ENCODE measurements around the gene IRF7. TPM values are rescaled to one million over a fixed set of nuclear protein-coding genes. Genes with fewer than 3 reads are reported as not detected.

IRF7 gene
- total RNA-seq, 5 donors from 2014 or later (not counting 1 experiment from before 2014, with no cell fraction given) = 58.9 to 128 (median 73.7) TPM

- whole genome bisulfite sequencing (ENCODE audit: insufficient coverage) = 93% methylated on average over 27 of the region's 33 CpGs
- peaks cover 0 to 64% of the 10 kb centered on the region in 2 experiments for H3K27me3 ChIP-seq (replicated peaks in 1 of 2; ENCODE audit: control insufficient read depth in 2 of 2, extremely low read depth in 1 of 2, insufficient read depth in 2 of 2, low read length in 1 of 2)
- CTCF ChIA-PET = no interaction called here
- H3K9me3 ChIP-seq = no peaks in the 10 kb centered on the region
- Mint-ChIP-seq H3K27me3 (peaks cover 22 to 33% of the 10 kb centered on the region in 2 donors), H3K9me3 (no peaks in the 10 kb centered on the region), H3K4me1 (peaks cover 19 to 21% (median 20%) of the 10 kb centered on the region in 3 donors), H3K36me3 (no peaks in the 10 kb centered on the region), H3K27ac (no peak within 1 kb of the TSS), H3K4me3 (no peak within 1 kb of the TSS)
- H3K27ac ChIP-seq (ENCODE audit: low read length) = no peak within 1 kb of the TSS
- ATAC-seq (replicated peaks in 1 of 4) (no peak), DNase-seq (no peak)
- H3K4me3 ChIP-seq (ENCODE audit: control insufficient read depth in 1 of 2, extremely low read depth in 1 of 2, low read length in 1 of 2) = no peak within 1 kb of the TSS
- no peaks in the 10 kb centered on the region for H3K36me3 ChIP-seq (ENCODE audit: control insufficient read depth in 2 of 2, extremely low read depth in 1 of 2, insufficient read depth in 1 of 2, low read length in 1 of 2)
- peaks cover 6 to 20% of the 10 kb centered on the region in 2 experiments for H3K4me1 ChIP-seq (ENCODE audit: control insufficient read depth in 1 of 2, extremely low read depth in 1 of 2, insufficient read depth in 2 of 2, low read length in 2 of 2)
- POLR2A ChIA-PET = no interaction called here
These were observed 9.2 kb upstream of the IRF7 start, which contains the start of gene CDHR5 for GRCh38 chr11:624705-625635. CDHR5 (minus strand) TSS chr11:624955; CDS start chr11:624902, 53 bp downstream.

- Mint-ChIP-seq H3K4me3 (no peak overlapping the region), H3K36me3 (no peaks in the 10 kb centered on the region), H3K27me3 (peaks cover 18 to 28% of the 10 kb centered on the region in 2 donors), H3K27ac (no peak overlapping the region), H3K9me3 (no peaks in the 10 kb centered on the region), H3K4me1 (peaks cover 14 to 16% (median 14%) of the 10 kb centered on the region in 3 donors)
- POLR2A ChIA-PET = no interaction called here
- CTCF ChIA-PET = no interaction called here
- H3K4me3 ChIP-seq (ENCODE audit: control insufficient read depth in 1 of 2, extremely low read depth in 1 of 2, low read length in 1 of 2) = no peak overlapping the region
- peaks cover 0 to 61% of the 10 kb centered on the region in 2 experiments for H3K27me3 ChIP-seq (replicated peaks in 1 of 2; ENCODE audit: control insufficient read depth in 2 of 2, extremely low read depth in 1 of 2, insufficient read depth in 2 of 2, low read length in 1 of 2)
- peaks cover 4 to 18% of the 10 kb centered on the region in 2 experiments for H3K4me1 ChIP-seq (ENCODE audit: control insufficient read depth in 1 of 2, extremely low read depth in 1 of 2, insufficient read depth in 2 of 2, low read length in 2 of 2)
- no peak for DNase-seq
- no peaks in the 10 kb centered on the region for H3K9me3 ChIP-seq
- no peak for ATAC-seq (replicated peaks in 1 of 4)
- no peak overlapping the region for H3K27ac ChIP-seq (ENCODE audit: low read length)
- H3K36me3 ChIP-seq (ENCODE audit: control insufficient read depth in 2 of 2, extremely low read depth in 1 of 2, insufficient read depth in 1 of 2, low read length in 1 of 2) = no peaks in the 10 kb centered on the region
- 88% methylated on average over 25 of the region's 25 CpGs for WGBS (ENCODE audit: insufficient coverage)
These were observed 8.4 kb upstream of the IRF7 start for GRCh38 chr11:623999-624704.

- Mint-ChIP-seq H3K36me3 (no peaks in the 10 kb centered on the region), H3K27ac (no peak overlapping the region), H3K4me1 (peaks cover 6 to 8% (median 7%) of the 10 kb centered on the region in 3 donors), H3K9me3 (no peaks in the 10 kb centered on the region), H3K27me3 (peaks cover 13 to 21% of the 10 kb centered on the region in 2 donors), H3K4me3 (no peak overlapping the region)
- ChIA-PET POLR2A (no interaction called here), CTCF (interaction anchor here in 1 of 2 donors (0.6 kb wide), 1 partner anchor 117 kb away, joined by 3 read pairs; no protein-coding TSS in a partner anchor)
- no peak for DNase-seq
- H3K27me3 ChIP-seq (replicated peaks in 1 of 2; ENCODE audit: control insufficient read depth in 2 of 2, extremely low read depth in 1 of 2, insufficient read depth in 2 of 2, low read length in 1 of 2) = peaks cover 0 to 59% of the 10 kb centered on the region in 2 experiments
- no peak overlapping the region for H3K4me3 ChIP-seq (ENCODE audit: control insufficient read depth in 1 of 2, extremely low read depth in 1 of 2, low read length in 1 of 2)
- no peaks in the 10 kb centered on the region for H3K9me3 ChIP-seq
- peaks cover 1 to 10% of the 10 kb centered on the region in 2 experiments for H3K4me1 ChIP-seq (ENCODE audit: control insufficient read depth in 1 of 2, extremely low read depth in 1 of 2, insufficient read depth in 2 of 2, low read length in 2 of 2)
- H3K36me3 ChIP-seq (ENCODE audit: control insufficient read depth in 2 of 2, extremely low read depth in 1 of 2, insufficient read depth in 1 of 2, low read length in 1 of 2) = no peaks in the 10 kb centered on the region
- no peak overlapping the region for H3K27ac ChIP-seq (ENCODE audit: low read length)
- ATAC-seq (replicated peaks in 1 of 4) = no peak
- WGBS (ENCODE audit: insufficient coverage) = 88% methylated on average over 7 of the region's 15 CpGs
These were observed 7.7 kb upstream of the IRF7 start for GRCh38 chr11:623349-623869.

GRCh38 chr11:621838-622237 lies 6.1 kb upstream of the IRF7 start:
- Histone ChIP-seq H3K4me1 (ENCODE audit: control insufficient read depth in 1 of 2, extremely low read depth in 1 of 2, insufficient read depth in 2 of 2, low read length in 2 of 2) (peaks cover 0 to 10% of the 10 kb centered on the region in 2 experiments), H3K27ac (ENCODE audit: low read length) (no peak overlapping the region), H3K27me3 (replicated peaks in 1 of 2; ENCODE audit: control insufficient read depth in 2 of 2, extremely low read depth in 1 of 2, insufficient read depth in 2 of 2, low read length in 1 of 2) (peaks cover 0 to 48% of the 10 kb centered on the region in 2 experiments), H3K4me3 (ENCODE audit: control insufficient read depth in 1 of 2, extremely low read depth in 1 of 2, low read length in 1 of 2) (no peak overlapping the region), H3K9me3 (no peaks in the 10 kb centered on the region), H3K36me3 (ENCODE audit: control insufficient read depth in 2 of 2, extremely low read depth in 1 of 2, insufficient read depth in 1 of 2, low read length in 1 of 2) (no peaks in the 10 kb centered on the region)
- no peaks in the 10 kb centered on the region for H3K4me1 Mint-ChIP-seq
- no peak for ATAC-seq (replicated peaks in 1 of 4)
- DNase-seq = no peak
- POLR2A ChIA-PET = no interaction called here
- CTCF ChIA-PET = no interaction called here
- H3K9me3 Mint-ChIP-seq = no peaks in the 10 kb centered on the region
- no peaks in the 10 kb centered on the region for H3K36me3 Mint-ChIP-seq
- H3K27me3 Mint-ChIP-seq = peaks cover 4 to 11% of the 10 kb centered on the region in 2 donors
- no peak overlapping the region for H3K4me3 Mint-ChIP-seq
- no peak overlapping the region for H3K27ac Mint-ChIP-seq
- 80% methylated on average over 27 of the region's 27 CpGs for WGBS (ENCODE audit: insufficient coverage)

- Histone ChIP-seq H3K9me3 (no peaks in the 10 kb centered on the region), H3K36me3 (ENCODE audit: control insufficient read depth in 2 of 2, extremely low read depth in 1 of 2, insufficient read depth in 1 of 2, low read length in 1 of 2) (no peaks in the 10 kb centered on the region), H3K4me1 (ENCODE audit: control insufficient read depth in 1 of 2, extremely low read depth in 1 of 2, insufficient read depth in 2 of 2, low read length in 2 of 2) (peaks cover 0 to 11% of the 10 kb centered on the region in 2 experiments), H3K27ac (ENCODE audit: low read length) (no peak overlapping the region), H3K27me3 (replicated peaks in 1 of 2; ENCODE audit: control insufficient read depth in 2 of 2, extremely low read depth in 1 of 2, insufficient read depth in 2 of 2, low read length in 1 of 2) (peaks cover 0 to 42% of the 10 kb centered on the region in 2 experiments), H3K4me3 (ENCODE audit: control insufficient read depth in 1 of 2, extremely low read depth in 1 of 2, low read length in 1 of 2) (no peak overlapping the region)
- H3K36me3 Mint-ChIP-seq = no peaks in the 10 kb centered on the region
- no peak overlapping the region for H3K4me3 Mint-ChIP-seq
- DNase-seq = no peak
- CTCF ChIA-PET = no interaction called here
- 83% methylated on average over 39 of the region's 45 CpGs for WGBS (ENCODE audit: insufficient coverage)
- peaks cover 1 to 6% (median 5%) of the 10 kb centered on the region in 3 donors for H3K4me1 Mint-ChIP-seq
- ATAC-seq (replicated peaks in 1 of 4) = no peak
- H3K27me3 Mint-ChIP-seq = peaks cover 4 to 10% of the 10 kb centered on the region in 2 donors
- POLR2A ChIA-PET = no interaction called here
- no peaks in the 10 kb centered on the region for H3K9me3 Mint-ChIP-seq
- H3K27ac Mint-ChIP-seq = no peak overlapping the region
These were observed 5.4 kb upstream of the IRF7 start for GRCh38 chr11:620935-621814.
